Liver (tissue), 9 donors: Measurements from ENCODE around the gene SIGLEC9. TPM values are rescaled to one million over a fixed set of nuclear protein-coding genes. Genes with fewer than 3 reads are reported as not detected.

Experiments used
- DNase-seq: peaks from one replicate; pipeline ENCODE4 v3.0.0-alpha.2; 2017; ENCODE audit warnings: low spot score
- H3K27ac ChIP-seq, 2 donors: one replicate each; pipeline ENCODE4 v1.7.0; 2013; ENCODE audit warnings: inconsistent platforms in 2 of 2, low read length in 2 of 2, control low read depth in 1 of 2, low read depth in 1 of 2, mild to moderate bottlenecking in 1 of 2
- H3K27me3 ChIP-seq, 4 donors: one replicate each; pipeline versions ENCODE4 v1.6.1 to v1.7.0; 2013; ENCODE audit warnings: low read length in 3 of 4, inconsistent platforms in 1 of 4, mild to moderate bottlenecking in 1 of 4, moderate library complexity in 1 of 4; ENCODE audit not compliant: control insufficient read depth in 4 of 4, insufficient read depth in 4 of 4
- H3K36me3 ChIP-seq, 4 donors: one replicate each; pipeline versions ENCODE4 v1.6.1 to v1.7.0; 2013; ENCODE audit warnings: low read length in 3 of 4, mild to moderate bottlenecking in 3 of 4, low read depth in 1 of 4, moderate library complexity in 1 of 4; ENCODE audit not compliant: control insufficient read depth in 4 of 4, insufficient read depth in 3 of 4
- H3K4me1 ChIP-seq, 4 donors: one replicate each; pipeline versions ENCODE4 v1.6.1 to v1.7.0; 2013; ENCODE audit warnings: low read length in 3 of 4, mild to moderate bottlenecking in 3 of 4, moderate library complexity in 1 of 4; ENCODE audit not compliant: control insufficient read depth in 4 of 4, insufficient read depth in 4 of 4
- H3K4me3 ChIP-seq, 3 donors: one replicate each; pipeline versions ENCODE4 v1.6.1 to v1.7.0; 2013; ENCODE audit warnings: low read length in 3 of 3, control low read depth in 1 of 3, low read depth in 1 of 3, mild to moderate bottlenecking in 1 of 3
- H3K9ac ChIP-seq, 2 donors: one replicate each; pipeline ENCODE4 v1.7.0; 2013; ENCODE audit warnings: low read length in 2 of 2, mild to moderate bottlenecking in 2 of 2, moderate library complexity in 2 of 2, control low read depth in 1 of 2, low read depth in 1 of 2
- H3K9me3 ChIP-seq, 4 donors: one replicate each; pipeline versions ENCODE4 v1.6.1 to v1.7.0; 2013; ENCODE audit warnings: low read length in 3 of 4; ENCODE audit not compliant: control insufficient read depth in 4 of 4
- ATF3 ChIP-seq: IDR thresholded peaks from 2 replicates; pipeline ENCODE4 v1.6.1; 2016; ENCODE audit warnings: antibody characterized with exemption
- CTCF ChIP-seq: fragments of 150-350 bp; IDR thresholded peaks from 2 replicates; pipeline ENCODE4 v1.5.1; 2017; ENCODE audit warnings: improper control_type of control experiment, low read depth, low read length; ENCODE audit not compliant: missing input control
- EGR1 ChIP-seq, 2 donors: IDR thresholded peaks; 2 replicates each; pipeline ENCODE4 v1.6.1; 2016 to 2018; ENCODE audit warnings: antibody characterized with exemption in 2 of 2, low read depth in 2 of 2
- FOXA2 ChIP-seq: IDR thresholded peaks from 2 replicates; pipeline ENCODE4 v1.6.1; 2016; ENCODE audit warnings: antibody characterized with exemption
- GABPA ChIP-seq, 2 donors: IDR thresholded peaks in 1 of 2; conservative IDR thresholded peaks in 1 of 2; 2 replicates each; pipeline ENCODE4 v1.6.1; 2016; ENCODE audit warnings: antibody characterized with exemption in 2 of 2, mild to moderate bottlenecking in 1 of 2, moderate library complexity in 1 of 2
- HNF4A ChIP-seq, 2 donors: conservative IDR thresholded peaks; 2 replicates each; pipeline ENCODE4 v1.6.1; 2016; ENCODE audit warnings: antibody characterized with exemption in 2 of 2, mild to moderate bottlenecking in 2 of 2
- HNF4G ChIP-seq: IDR thresholded peaks from 2 replicates; pipeline ENCODE4 v1.6.1; 2016; ENCODE audit warnings: antibody characterized with exemption
- MAX ChIP-seq: IDR thresholded peaks from 2 replicates; pipeline ENCODE4 v1.6.1; 2016; ENCODE audit warnings: antibody characterized with exemption
- NR2F2 ChIP-seq: IDR thresholded peaks from 2 replicates; pipeline ENCODE4 v1.6.1; 2016; ENCODE audit warnings: antibody characterized with exemption
- RAD21 ChIP-seq, 2 donors: IDR thresholded peaks; 2 replicates each; pipeline ENCODE4 v1.6.1; 2016; ENCODE audit warnings: antibody characterized with exemption in 2 of 2, mild to moderate bottlenecking in 2 of 2
- REST ChIP-seq: IDR thresholded peaks from 2 replicates; pipeline ENCODE4 v1.6.1; 2016; ENCODE audit warnings: antibody characterized with exemption, mild to moderate bottlenecking
- RXRA ChIP-seq, 2 donors: IDR thresholded peaks; 2 replicates each; pipeline ENCODE4 v1.6.1; 2017 to 2018; ENCODE audit warnings: antibody characterized with exemption in 2 of 2, mild to moderate bottlenecking in 1 of 2
- SP1 ChIP-seq: IDR thresholded peaks from 2 replicates; pipeline ENCODE4 v1.6.1; 2018; ENCODE audit warnings: antibody characterized with exemption, mild to moderate bottlenecking
- ZBTB33 ChIP-seq: IDR thresholded peaks from 2 replicates; pipeline ENCODE4 v1.6.1; 2016; ENCODE audit warnings: antibody characterized with exemption
- WGBS: extraction: QIAGEN DNeasy Blood & Tissue Kit; methylation state at CpG from one replicate; pipeline ENCODE4 v1.1.7; 2013; 5-methylcytosine and 5-hydroxymethylcytosine counted together
- polyA plus RNA-seq, 2 donors: library from polyadenylated mRNA; stranded (reverse) in 1 of 2; unstranded in 1 of 2; fragments of 200-250 nt in 1 of 2; fragments of >200 nt in 1 of 2; fragmentation: Nextera tagmentation in 1 of 2; extraction: Ambion mirVana in 1 of 2; gene quantifications; one replicate each; pipeline versions ENCODE4 v1.2.1 to v1.2.3, GENCODE V29; 2013 to 2015
- total RNA-seq, 2 donors: library from RNA; depleted of rRNA; stranded (reverse); fragments of >200 nt; gene quantifications; one replicate each; pipeline ENCODE4 v1.2.3, GENCODE V29; 2014
- donor health status: healthy.
- donor health status: healthy.
- donor health status: healthy.
- donor health status: healthy.
- donor health status: healthy.

Gene SIGLEC9
- total and polyA plus RNA-seq, 4 donors: 3.0 to 5.4 (median 4.4) TPM

GRCh38 chr19:51122112-51122981 lies 2.4 kb upstream of the SIGLEC9 start:
- no peaks in the 10 kb centered on the region for H3K9me3 ChIP-seq
- no peak for DNase-seq
- peaks cover 0 to 14% (median 3%) of the 10 kb centered on the region in 4 donors for H3K4me1 ChIP-seq
- H3K4me3 ChIP-seq: no peak overlapping the region
- peak overlapping the region; percentile 58 to 69 for H3K27ac ChIP-seq
- no peak overlapping the region for H3K9ac ChIP-seq
- TF ChIP-seq NR2F2 (peak; percentile 12), REST (no peak), SP1 (peak; percentile 27), MAX (no peak), FOXA2 (no peak), EGR1 (IDR thresholded peaks at IDR 0.05; ENCODE audit: low read depth in 2 of 2) (no peak), HNF4A (conservative IDR thresholded peaks at IDR 0.05) (no peak), ATF3 (no peak), ZBTB33 (no peak), CTCF (no peak), RAD21 (IDR thresholded peaks at IDR 0.05) (no peak), RXRA (IDR thresholded peaks at IDR 0.05) (peak; percentile 57 to 63)
- WGBS: 63% methylated on average over 22 of the region's 22 CpGs
- H3K36me3 ChIP-seq: no peaks in the 10 kb centered on the region
- H3K27me3 ChIP-seq: no peaks in the 10 kb centered on the region

GRCh38 chr19:51123381-51123800 lies 1.3 kb upstream of the SIGLEC9 start:
- 50% methylated on average over 6 of the region's 6 CpGs for WGBS

More at GRCh38 chr19:51123381-51123800, 1.3 kb upstream of the SIGLEC9 start:
- no peaks in the 10 kb centered on the region for H3K27me3 ChIP-seq
- H3K4me3 ChIP-seq: no peak overlapping the region
- H3K4me1 ChIP-seq: peaks cover 0 to 15% (median 5%) of the 10 kb centered on the region in 4 donors
- H3K27ac ChIP-seq: peak overlapping the region; percentile 69 to 70
- no peaks in the 10 kb centered on the region for H3K9me3 ChIP-seq
- no peak for DNase-seq
- no peak overlapping the region for H3K9ac ChIP-seq
- no peaks in the 10 kb centered on the region for H3K36me3 ChIP-seq
- TF ChIP-seq GABPA (IDR thresholded peaks at IDR 0.05 in 1 of 2, conservative IDR thresholded peaks at IDR 0.05 in 1 of 2) (peak in 1 of 2 donors; percentile 33), HNF4G (no peak)
